Brain microvascular endothelial cell (primary cell): ENCODE data around the gene GEMIN5.

ENCODE experiments used
- DNase-seq: peaks from one replicate; pipeline ENCODE4 v3.0.0-alpha.2; 2020
- H3K27ac ChIP-seq: fragments of 250-450 bp; sonication (Bioruptor Pico); 2 replicates; pipeline ENCODE4 v1.5.1; 2020; ENCODE audit warnings: mild to moderate bottlenecking, moderate library complexity
- H3K27me3 ChIP-seq: fragments of 250-450 bp; sonication (Bioruptor Pico); replicated peaks from 2 replicates; pipeline ENCODE4 v1.5.1; 2020; ENCODE audit warnings: mild to moderate bottlenecking
- H3K36me3 ChIP-seq: fragments of 250-450 bp; sonication (Bioruptor Pico); replicated peaks from 2 replicates; pipeline ENCODE4 v1.5.1; 2020; ENCODE audit warnings: mild to moderate bottlenecking
- H3K4me3 ChIP-seq: 2 replicates; pipeline ENCODE4 v1.5.1; 2011; ENCODE audit warnings: low read depth, mild to moderate bottlenecking, control low read depth, low read length, moderate library complexity
- CTCF ChIP-seq: IDR thresholded peaks from 2 replicates; pipeline ENCODE4 v1.5.1; 2011; ENCODE audit warnings: low read depth, mild to moderate bottlenecking, moderate library complexity, low read length, control low read depth, inconsistent platforms; ENCODE audit errors: missing control alignments
- in situ Hi-C: cut with HindIII; loops from 2 replicates; pipeline ENCODE4 v1.10.0; 2017; ENCODE audit warnings: low sequenced_read_pairs, low pct_ligation_motif_present

The GEMIN5 gene

GRCh38 chr5:154899151-154899816, 38.7 kb downstream of the GEMIN5 start:
- Histone ChIP-seq H3K36me3 (peaks cover 40% of the 10 kb centered on the region), H3K4me3 (no peak overlapping the region), H3K27ac (no peak overlapping the region), H3K27me3 (no peaks in the 10 kb centered on the region)
- in situ Hi-C loops: no loop called here
- no peak for TF ChIP-seq CTCF
- no peak for DNase-seq

DNA sequence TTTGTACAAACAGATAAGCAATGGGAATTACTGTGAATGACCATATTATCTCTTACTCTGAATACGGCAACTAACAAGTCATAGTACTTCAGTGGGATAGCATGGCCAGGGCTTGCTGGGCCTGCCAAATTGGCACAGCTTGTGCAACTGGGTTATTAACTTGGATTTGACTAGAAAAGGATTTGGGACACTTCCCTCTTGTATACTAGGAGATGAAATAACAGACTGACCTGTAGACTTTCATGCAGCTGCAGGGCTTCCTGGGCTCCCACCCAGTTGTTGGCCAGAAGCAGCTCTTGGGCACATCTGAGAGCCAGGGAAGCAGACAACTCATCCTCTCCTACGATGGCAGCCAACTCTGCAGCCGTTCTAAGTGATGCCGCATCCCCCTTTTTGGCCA, 39.8 kb downstream of the GEMIN5 start:
- no peak for DNase-seq
- no peaks in the 10 kb centered on the region for H3K27me3 ChIP-seq
- in situ Hi-C loops: no loop called here
- H3K36me3 ChIP-seq: peaks cover 47% of the 10 kb centered on the region
- H3K27ac ChIP-seq: no peak overlapping the region
- H3K4me3 ChIP-seq: no peak overlapping the region
- no peak for TF ChIP-seq CTCF

- no peak for TF ChIP-seq CTCF
- H3K4me3 ChIP-seq: no peak overlapping the region
- in situ Hi-C loops: no loop called here
- H3K27ac ChIP-seq: no peak overlapping the region
- no peaks in the 10 kb centered on the region for H3K27me3 ChIP-seq
- no peak for DNase-seq
- H3K36me3 ChIP-seq: peaks cover 36% of the 10 kb centered on the region
These were observed 41.3 kb downstream of the GEMIN5 start for GRCh38 chr5:154896562-154897165.

- peaks cover 43% of the 10 kb centered on the region for H3K36me3 ChIP-seq
- TF ChIP-seq CTCF: no peak
- in situ Hi-C loops: no loop called here
- H3K4me3 ChIP-seq: no peak overlapping the region
- no peak for DNase-seq
- no peaks in the 10 kb centered on the region for H3K27me3 ChIP-seq
- H3K27ac ChIP-seq: no peak overlapping the region
These were observed 42.1 kb downstream of the GEMIN5 start for GRCh38 chr5:154895606-154896561.

GRCh38 chr5:154893381-154893780, 44.6 kb downstream of the GEMIN5 start:
- Histone ChIP-seq H3K27me3 (no peaks in the 10 kb centered on the region), H3K27ac (no peak overlapping the region), H3K4me3 (no peak overlapping the region), H3K36me3 (peaks cover 51% of the 10 kb centered on the region)
- in situ Hi-C loops: no loop called here
- DNase-seq: no peak
- no peak for TF ChIP-seq CTCF
